Measurements from ENCODE around the gene PRICKLE2. TPM values are rescaled to one million over a fixed set of nuclear protein-coding genes. Genes with fewer than 3 reads are reported as not detected.

PRICKLE2 gene
- total and polyA plus RNA-seq, 2 experiments from 2014 or later, result 1.1 to 12.5 TPM

- Mint-ChIP-seq H3K4me1 (peaks cover 9% of the 10 kb centered on the region; the same call in 2 of the 3 replicates), H3K27ac (no peak overlapping the region), H3K36me3 (ENCODE audit: low read depth) (no peaks in the 10 kb centered on the region), H3K9me3 (no peaks in the 10 kb centered on the region), H3K27me3 (ENCODE audit: insufficient read depth, low read depth, poor library complexity) (no peaks in the 10 kb centered on the region), H3K4me3 (no peak overlapping the region)
- Histone ChIP-seq H3K4me1 (ENCODE audit: insufficient read depth) (no peaks in the 10 kb centered on the region), H4K20me1 (replicated peaks; ENCODE audit: insufficient read depth) (no peaks in the 10 kb centered on the region), H2AFZ (no peak overlapping the region), H3K27ac (ENCODE audit: low read depth) (no peak overlapping the region), H3F3A (replicated peaks; ENCODE audit: low read depth) (no peaks in the 10 kb centered on the region), H3K9me2 (ENCODE audit: insufficient read depth) (no peaks in the 10 kb centered on the region), H3K4me3 (no peak overlapping the region), H3K4me2 (no peak overlapping the region), H3K27me3 (ENCODE audit: insufficient read depth) (no peaks in the 10 kb centered on the region), H3K79me2 (replicated peaks; ENCODE audit: insufficient read depth) (no peaks in the 10 kb centered on the region), H3K36me3 (ENCODE audit: insufficient read depth) (no peaks in the 10 kb centered on the region)
- TF ChIP-seq CTCF (conservative IDR thresholded peaks at IDR 0.05; ENCODE audit: low read depth in 2 of 2), result no peak
- TF ChIP-seq ZNF114 (CRISPR knock-in tag; IDR thresholded peaks at IDR 0.05), result no peak
- TF ChIP-seq ZNF331 (CRISPR knock-in tag; IDR thresholded peaks at IDR 0.05; ENCODE audit: low read depth), result no peak
- no peak for TF ChIP-seq POLR2AphosphoS5 (IDR thresholded peaks at IDR 0.05; ENCODE audit: low read depth)
- no peak for TF ChIP-seq EZH2 (IDR thresholded peaks at IDR 0.05; ENCODE audit: low read depth, unreplicated experiment)
- no peak for ATAC-seq
- no peak for DNase-seq (ENCODE audit: low spot score)
These were observed 55.0 kb downstream of the PRICKLE2 start for GRCh38 chr3:64170270-64170669.

DNA sequence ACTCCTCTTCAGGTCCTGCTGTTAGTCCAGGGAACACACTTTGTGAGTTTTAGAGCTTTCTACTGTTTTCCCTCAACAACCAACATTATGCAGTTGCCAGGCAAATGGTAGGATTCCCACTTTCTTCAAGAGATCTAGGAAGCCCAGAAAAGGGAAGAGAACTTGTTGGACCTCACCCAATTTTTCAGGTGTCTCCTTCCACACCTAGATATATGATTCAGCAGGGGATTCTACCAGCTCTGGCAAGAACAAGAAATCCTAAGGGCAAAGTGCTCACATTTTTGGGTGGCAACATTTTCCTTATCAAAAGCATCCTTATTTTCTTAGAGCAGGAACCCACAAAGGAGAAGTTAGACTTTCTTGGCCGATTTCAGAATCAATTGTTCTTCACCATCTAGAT is 57.4 kb downstream of the PRICKLE2 start:
- H4K20me1 ChIP-seq (replicated peaks; ENCODE audit: insufficient read depth), result no peaks in the 10 kb centered on the region
- peaks cover 22% of the 10 kb centered on the region for H3K4me1 Mint-ChIP-seq
- ATAC-seq (no peak), DNase-seq (ENCODE audit: low spot score) (no peak)
- H3K36me3 Mint-ChIP-seq (ENCODE audit: low read depth), result no peaks in the 10 kb centered on the region
- H3K4me1 ChIP-seq (ENCODE audit: insufficient read depth), result peaks cover 11% of the 10 kb centered on the region
- no peaks in the 10 kb centered on the region for H3K9me2 ChIP-seq (ENCODE audit: insufficient read depth)
- no peak overlapping the region for H3K4me3 Mint-ChIP-seq
- H3K4me3 ChIP-seq, result no peak overlapping the region
- H3K36me3 ChIP-seq (ENCODE audit: insufficient read depth), result no peaks in the 10 kb centered on the region
- no peaks in the 10 kb centered on the region for H3K27me3 Mint-ChIP-seq (ENCODE audit: insufficient read depth, low read depth, poor library complexity)
- H3K27ac Mint-ChIP-seq, result no peak overlapping the region
- H3K9me3 Mint-ChIP-seq, result no peaks in the 10 kb centered on the region
- H3K27ac ChIP-seq (ENCODE audit: low read depth), result no peak overlapping the region
- no peaks in the 10 kb centered on the region for H3K27me3 ChIP-seq (ENCODE audit: insufficient read depth)
- H3K4me2 ChIP-seq, result no peak overlapping the region
- no peaks in the 10 kb centered on the region for H3K79me2 ChIP-seq (replicated peaks; ENCODE audit: insufficient read depth)
- H2AFZ ChIP-seq, result no peak overlapping the region
- no peaks in the 10 kb centered on the region for H3F3A ChIP-seq (replicated peaks; ENCODE audit: low read depth)
- no peak for TF ChIP-seq ZNF462 (CRISPR knock-in tag; IDR thresholded peaks at IDR 0.05)
- no peak for TF ChIP-seq NANOG (IDR thresholded peaks at IDR 0.05; ENCODE audit: borderline replicate concordance)
- no peak for TF ChIP-seq ZNF331 (CRISPR knock-in tag; IDR thresholded peaks at IDR 0.05; ENCODE audit: low read depth)
- TF ChIP-seq ZNF114 (CRISPR knock-in tag; IDR thresholded peaks at IDR 0.05), result no peak
- no peak for TF ChIP-seq CREB1 (CRISPR knock-in tag; IDR thresholded peaks at IDR 0.05; ENCODE audit: low read depth)
- no peak for TF ChIP-seq STAT1 (IDR thresholded peaks at IDR 0.05; ENCODE audit: unreplicated experiment)
- no peak for TF ChIP-seq EZH2phosphoT487 (IDR thresholded peaks at IDR 0.05; ENCODE audit: unreplicated experiment)
- no peak for TF ChIP-seq ETS1 (IDR thresholded peaks at IDR 0.05)
- no peak for TF ChIP-seq JUNB (IDR thresholded peaks at IDR 0.05; ENCODE audit: unreplicated experiment)

Measured in GM23338 (cell line).